ENCODE results near the gene ZNF835.
A peak's percentile ranks its signal among the peaks of the same experiment; 100 is the strongest.
"Not testable (repeated sequence)": the region's sequence is repeated elsewhere in the genome, so short reads cannot be mapped to it uniquely, and the experiment has no call there.

Gene ZNF835

DNA sequence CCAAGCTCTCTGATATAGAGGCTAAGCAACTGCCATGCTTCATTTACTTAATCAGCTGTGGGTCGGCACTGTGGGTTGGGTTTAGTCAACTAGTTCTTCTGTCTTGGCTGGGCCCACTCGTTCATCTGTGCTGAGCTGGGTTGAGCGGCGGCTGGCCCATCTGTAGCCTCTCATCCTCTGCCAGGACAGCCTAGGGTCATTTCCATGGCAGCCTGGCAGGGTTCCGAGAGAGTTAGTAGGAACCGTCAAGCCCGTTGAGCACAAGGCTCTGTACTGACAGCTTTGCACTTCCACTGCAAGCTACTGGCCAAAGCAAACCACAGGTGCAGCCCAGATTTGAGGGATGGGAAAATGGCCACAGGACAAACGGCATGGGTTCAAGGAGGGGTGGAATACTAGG is 6.6 kb upstream of the ZNF835 start:
- Mint-ChIP-seq H3K4me3 (no peak overlapping the region), H3K9me3 (peaks cover 8% of the 10 kb centered on the region), H3K4me1 (no peaks in the 10 kb centered on the region), H3K27ac (no peak overlapping the region), H3K27me3 (no peaks in the 10 kb centered on the region), H3K36me3 (peaks cover 5% of the 10 kb centered on the region)
- ATAC-seq (ENCODE audit: low read depth) (no peak), DNase-seq (ENCODE audit: low spot score in 2 of 2) (no peak)

DNA sequence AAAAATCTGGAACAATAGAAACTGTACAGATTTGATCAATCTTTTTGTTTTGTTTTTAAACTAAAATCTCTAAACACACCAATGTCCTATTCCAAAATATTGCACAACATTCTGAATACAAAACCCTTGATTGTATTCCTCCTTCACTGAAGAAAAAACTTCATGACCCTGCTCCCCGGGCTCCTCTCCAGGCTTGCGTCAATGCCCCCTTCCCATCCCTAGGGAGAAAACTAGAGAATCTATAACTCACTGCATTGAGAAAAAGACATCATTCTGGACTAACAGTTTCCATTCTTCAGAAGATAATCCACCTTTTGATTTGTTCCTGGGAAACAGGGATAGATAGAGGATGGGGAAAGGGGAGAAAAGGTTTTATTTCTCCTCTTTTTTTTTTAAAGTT is 1.1 kb upstream of the ZNF835 start:
- H3K9me3 Mint-ChIP-seq; DNase-seq (ENCODE audit: low spot score in 2 of 2); H3K4me3 Mint-ChIP-seq; H3K4me1 Mint-ChIP-seq; H3K36me3 Mint-ChIP-seq; H3K27ac Mint-ChIP-seq; H3K27me3 Mint-ChIP-seq; ATAC-seq (ENCODE audit: low read depth): not testable (repeated sequence)

DNA sequence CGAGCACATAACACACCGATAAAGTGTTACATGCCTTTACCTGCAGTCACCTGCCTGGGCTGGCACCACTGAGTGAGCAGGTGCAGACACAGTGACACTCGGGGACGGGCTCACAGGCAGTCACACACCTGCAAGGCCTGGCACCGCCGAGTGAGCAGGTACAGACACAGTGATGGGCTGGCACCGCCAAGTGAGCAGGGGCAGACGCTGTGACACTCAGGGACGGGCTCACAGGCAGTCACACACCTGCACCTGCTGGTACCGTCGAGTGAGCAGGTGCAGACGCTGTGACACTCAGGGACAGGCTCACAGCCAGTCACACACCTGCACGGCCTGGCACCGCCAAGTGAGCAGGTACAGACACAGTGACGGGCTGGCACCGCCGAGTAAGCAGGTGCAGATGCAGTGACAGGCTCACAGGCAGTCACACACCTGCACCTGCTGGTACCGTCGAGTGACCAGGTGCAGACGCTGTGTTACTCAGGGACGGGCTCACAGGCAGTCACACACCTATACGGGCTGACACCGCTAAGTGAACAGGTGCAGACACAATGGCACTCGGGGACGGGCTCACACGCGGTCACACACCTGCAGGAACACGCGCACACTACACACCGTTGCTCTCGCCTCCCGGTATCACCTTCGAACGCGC is 470 bp downstream of the ZNF835 start:
- Mint-ChIP-seq H3K4me1 (peaks cover 10% of the 10 kb centered on the region), H3K9me3 (peaks cover 4% of the 10 kb centered on the region), H3K27me3 (no peaks in the 10 kb centered on the region), H3K4me3 (peak overlapping the region; percentile 95), H3K36me3 (peaks cover 8% of the 10 kb centered on the region), H3K27ac (peak overlapping the region; percentile 72)
- DNase-seq (ENCODE audit: low spot score in 2 of 2) (no peak), ATAC-seq (ENCODE audit: low read depth) (peak; percentile 39)

DNA sequence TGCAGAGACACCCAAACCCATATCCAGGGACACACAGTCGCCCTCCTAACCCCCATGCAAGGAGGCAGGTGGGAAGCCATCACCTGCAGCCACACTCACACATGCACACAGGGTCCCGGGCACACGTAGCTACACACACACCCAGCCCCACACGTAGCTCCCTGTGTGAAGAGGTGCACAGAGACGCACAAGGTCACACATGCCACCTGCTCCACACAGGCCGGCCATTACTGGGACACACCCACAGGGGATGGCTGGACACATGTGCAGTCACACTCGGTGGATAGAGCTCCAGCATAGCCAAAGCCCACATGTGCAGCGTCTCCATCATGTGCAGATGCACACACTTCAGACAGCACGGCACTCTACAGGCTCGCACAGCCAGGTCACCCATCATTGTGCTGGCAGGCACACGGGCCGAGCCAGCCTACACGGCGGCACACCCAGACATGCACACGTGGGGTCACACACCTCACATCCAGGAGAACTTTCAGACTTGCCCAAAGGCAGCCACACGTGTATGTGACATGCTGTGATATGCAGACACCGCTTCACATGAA is 1.1 kb downstream of the ZNF835 start:
- ATAC-seq (ENCODE audit: low read depth) (no peak), DNase-seq (ENCODE audit: low spot score in 2 of 2) (no peak)
- no peaks in the 10 kb centered on the region for H3K27me3 Mint-ChIP-seq
- peaks cover 10% of the 10 kb centered on the region for H3K4me1 Mint-ChIP-seq
- H3K9me3 Mint-ChIP-seq = peaks cover 4% of the 10 kb centered on the region
- H3K36me3 Mint-ChIP-seq = peaks cover 8% of the 10 kb centered on the region
- peak overlapping the region; percentile 95 for H3K4me3 Mint-ChIP-seq
- H3K27ac Mint-ChIP-seq = no peak overlapping the region

DNA sequence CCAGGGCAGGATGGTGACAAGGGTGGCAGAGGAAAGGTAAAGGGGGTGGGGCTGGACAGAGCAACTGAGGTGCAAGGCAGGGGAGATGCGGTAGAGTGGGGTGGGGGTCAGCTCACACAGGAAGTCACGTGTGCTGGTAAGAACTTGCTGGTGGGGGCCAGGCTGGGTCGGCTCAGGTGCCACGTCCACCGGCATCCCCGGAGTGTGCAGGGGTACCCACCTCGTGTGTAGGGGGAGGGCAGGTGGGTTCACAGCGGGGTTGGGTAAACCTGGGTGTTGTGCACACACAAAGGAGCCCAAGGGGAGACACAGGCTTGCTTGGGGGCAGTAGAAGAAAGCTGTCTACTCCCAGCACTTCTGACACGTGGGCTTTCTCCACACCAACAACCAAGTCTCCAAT is 2.9 kb downstream of the ZNF835 start:
- Mint-ChIP-seq H3K4me3 (no peak overlapping the region), H3K36me3 (peaks cover 12% of the 10 kb centered on the region), H3K27ac (no peak overlapping the region), H3K27me3 (no peaks in the 10 kb centered on the region), H3K9me3 (peaks cover 4% of the 10 kb centered on the region), H3K4me1 (peaks cover 10% of the 10 kb centered on the region)
- ATAC-seq (ENCODE audit: low read depth) (no peak), DNase-seq (ENCODE audit: low spot score in 2 of 2) (no peak)

DNA sequence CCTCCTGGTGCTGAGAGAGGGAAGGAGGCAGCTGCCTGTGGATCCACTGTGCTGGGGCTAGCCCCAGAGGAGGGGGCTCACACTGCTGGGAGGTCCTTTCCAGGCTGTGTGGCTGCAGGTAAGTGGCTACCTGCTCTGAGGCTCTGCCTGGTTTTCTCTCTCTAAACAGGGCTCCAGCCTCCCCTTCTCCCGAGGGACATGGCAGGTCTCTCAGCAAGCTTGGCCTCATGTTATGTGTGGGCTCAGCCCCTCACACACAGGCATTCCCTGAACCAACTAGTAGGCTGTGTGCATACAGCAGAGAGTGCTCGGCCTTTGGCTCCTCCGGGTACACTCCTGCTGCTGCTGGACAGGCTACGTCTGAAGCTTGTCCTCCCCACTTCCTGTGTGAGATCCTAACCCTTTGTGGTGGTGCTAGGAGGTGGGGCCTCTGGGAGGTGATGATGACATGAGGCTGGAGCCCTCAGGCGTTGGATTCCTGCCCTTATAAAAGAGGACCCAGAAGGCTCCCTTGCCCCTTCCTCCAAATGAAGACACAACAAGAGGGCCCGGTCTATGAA is 4.2 kb downstream of the ZNF835 start:
- H3K9me3 Mint-ChIP-seq = peaks cover 2% of the 10 kb centered on the region

DNA sequence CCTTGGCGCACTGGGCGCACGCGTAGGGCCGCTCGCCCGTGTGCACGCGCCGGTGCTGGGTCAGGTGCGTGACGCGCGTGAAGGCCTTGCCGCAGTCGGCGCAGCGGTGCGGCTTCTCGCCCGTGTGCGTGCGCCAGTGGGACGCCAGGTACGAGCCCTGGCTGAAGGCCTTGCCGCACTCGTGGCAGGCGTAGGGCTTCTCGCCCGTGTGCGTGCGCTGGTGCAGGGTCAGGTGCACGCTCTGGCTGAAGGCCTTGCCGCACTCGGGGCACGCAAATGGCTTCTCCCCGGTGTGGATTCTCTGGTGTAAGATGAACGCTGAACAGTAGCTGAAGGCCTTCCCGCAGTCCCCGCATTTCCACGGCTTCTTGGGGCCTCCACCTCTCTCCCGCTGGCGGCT is 7.0 kb downstream of the ZNF835 start:
- no peaks in the 10 kb centered on the region for H3K27me3 Mint-ChIP-seq
- H3K4me1 Mint-ChIP-seq = no peaks in the 10 kb centered on the region
- ATAC-seq (ENCODE audit: low read depth) (no peak), DNase-seq (ENCODE audit: low spot score in 2 of 2) (no peak)
- H3K27ac Mint-ChIP-seq = no peak overlapping the region
- H3K36me3 Mint-ChIP-seq = peaks cover 19% of the 10 kb centered on the region
- H3K4me3 Mint-ChIP-seq = no peak overlapping the region
- peaks cover 1% of the 10 kb centered on the region for H3K9me3 Mint-ChIP-seq

More for the DNA sequence above, 4.2 kb downstream of the ZNF835 start:
- peaks cover 10% of the 10 kb centered on the region for H3K4me1 Mint-ChIP-seq
- H3K36me3 Mint-ChIP-seq = peaks cover 17% of the 10 kb centered on the region
- no peak overlapping the region for H3K27ac Mint-ChIP-seq
- ATAC-seq (ENCODE audit: low read depth) (no peak), DNase-seq (ENCODE audit: low spot score in 2 of 2) (no peak)
- no peaks in the 10 kb centered on the region for H3K27me3 Mint-ChIP-seq
- no peak overlapping the region for H3K4me3 Mint-ChIP-seq

DNA sequence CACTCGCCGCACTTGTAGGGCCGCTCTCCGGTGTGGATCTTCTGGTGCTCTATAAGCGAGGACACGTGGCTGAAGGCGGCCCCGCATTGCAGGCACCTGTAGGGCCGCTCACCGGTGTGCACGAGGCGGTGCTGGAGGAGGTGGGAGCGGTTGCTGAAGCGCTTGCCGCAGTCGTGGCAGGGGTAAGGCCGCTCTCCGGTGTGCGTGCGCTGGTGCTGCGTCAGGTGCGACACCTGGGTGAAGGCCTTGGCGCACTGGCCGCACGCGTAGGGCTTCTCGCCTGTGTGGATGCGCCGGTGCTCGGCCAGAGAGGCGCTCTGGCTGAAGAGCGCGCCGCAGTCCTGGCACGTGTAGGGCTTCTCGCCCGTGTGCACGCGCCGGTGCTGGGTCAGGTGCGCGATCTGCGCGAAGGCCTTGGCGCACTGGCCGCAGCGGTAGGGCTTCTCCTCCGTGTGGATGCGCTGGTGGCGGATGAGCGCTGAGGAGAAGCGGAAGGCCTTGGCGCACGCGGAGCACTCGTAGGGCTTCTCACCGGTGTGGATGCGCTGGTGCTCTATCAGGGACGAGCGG is 7.5 kb downstream of the ZNF835 start:
- no peak overlapping the region for H3K27ac Mint-ChIP-seq
- H3K36me3 Mint-ChIP-seq = peaks cover 19% of the 10 kb centered on the region
- no peaks in the 10 kb centered on the region for H3K27me3 Mint-ChIP-seq
- DNase-seq (ENCODE audit: low spot score in 2 of 2) = no peak
- H3K9me3 Mint-ChIP-seq = peaks cover 4% of the 10 kb centered on the region
- ATAC-seq (ENCODE audit: low read depth) = no peak
- no peak overlapping the region for H3K4me3 Mint-ChIP-seq
- no peaks in the 10 kb centered on the region for H3K4me1 Mint-ChIP-seq

DNA sequence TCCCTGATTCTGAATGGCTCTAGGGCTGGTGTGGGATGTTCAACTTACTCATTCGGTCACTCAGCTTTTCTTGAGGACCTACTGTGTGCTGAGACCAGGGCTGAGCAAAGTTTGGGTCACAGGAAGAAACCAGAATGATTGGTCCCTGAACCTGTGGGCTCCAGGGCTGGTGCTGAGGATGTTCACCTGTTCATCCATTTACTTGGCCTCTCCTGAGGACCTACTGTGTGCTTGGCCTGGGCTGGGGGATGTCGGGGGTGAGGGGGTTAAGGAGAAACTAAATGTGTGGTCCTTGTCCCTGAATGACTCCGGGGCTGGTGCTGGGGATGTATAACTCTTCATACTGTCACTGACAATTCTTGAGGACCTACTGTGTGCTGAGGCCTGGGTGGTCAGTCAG is 10.3 kb downstream of the ZNF835 start:
- H3K27ac Mint-ChIP-seq = no peak overlapping the region
- peaks cover 3% of the 10 kb centered on the region for H3K9me3 Mint-ChIP-seq
- peaks cover 14% of the 10 kb centered on the region for H3K36me3 Mint-ChIP-seq
- no peaks in the 10 kb centered on the region for H3K4me1 Mint-ChIP-seq
- no peaks in the 10 kb centered on the region for H3K27me3 Mint-ChIP-seq
- ATAC-seq (ENCODE audit: low read depth) (no peak), DNase-seq (ENCODE audit: low spot score in 2 of 2) (no peak)
- H3K4me3 Mint-ChIP-seq = no peak overlapping the region

DNA sequence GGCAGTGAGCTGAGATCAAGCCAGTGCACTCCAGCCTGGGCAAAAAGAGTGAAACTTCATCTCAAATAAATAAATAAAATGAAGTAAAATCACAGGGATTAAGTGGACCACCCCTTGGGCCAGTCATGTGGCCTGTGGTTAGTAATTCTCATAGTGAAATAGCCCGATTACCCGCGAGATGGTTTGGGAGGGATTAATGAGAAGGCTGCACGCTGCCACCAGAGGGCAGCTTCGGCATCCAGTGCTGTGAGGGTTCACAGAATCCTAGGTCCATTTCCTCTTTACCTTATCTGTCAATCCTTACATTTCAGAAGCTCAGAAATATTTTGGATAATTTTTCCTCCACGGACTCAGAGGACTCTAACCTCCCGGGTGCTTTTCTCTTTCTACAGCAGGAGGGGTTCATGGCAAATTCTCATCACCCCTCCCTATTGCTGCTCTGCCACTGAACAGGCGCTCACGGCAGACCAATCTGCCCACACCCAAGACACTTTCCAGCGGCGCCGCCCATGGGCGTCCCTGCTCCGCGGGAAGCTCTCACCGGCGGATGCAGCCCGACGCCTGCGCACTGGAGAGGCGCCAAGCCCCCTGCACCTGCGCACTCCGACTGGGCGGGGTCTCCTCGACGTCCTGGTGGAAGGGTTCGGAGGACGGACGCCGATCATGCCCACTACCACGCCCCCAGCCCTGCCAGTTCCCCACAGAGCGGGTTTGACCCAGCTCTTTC is 11.0 kb downstream of the ZNF835 start:
- Mint-ChIP-seq H3K27me3 (no peaks in the 10 kb centered on the region), H3K36me3 (peaks cover 14% of the 10 kb centered on the region), H3K9me3 (peaks cover 4% of the 10 kb centered on the region), H3K27ac (no peak overlapping the region), H3K4me1 (no peaks in the 10 kb centered on the region), H3K4me3 (no peak overlapping the region)
- no peak for ATAC-seq (ENCODE audit: low read depth)
- DNase-seq (ENCODE audit: low spot score in 2 of 2) = no peak

DNA sequence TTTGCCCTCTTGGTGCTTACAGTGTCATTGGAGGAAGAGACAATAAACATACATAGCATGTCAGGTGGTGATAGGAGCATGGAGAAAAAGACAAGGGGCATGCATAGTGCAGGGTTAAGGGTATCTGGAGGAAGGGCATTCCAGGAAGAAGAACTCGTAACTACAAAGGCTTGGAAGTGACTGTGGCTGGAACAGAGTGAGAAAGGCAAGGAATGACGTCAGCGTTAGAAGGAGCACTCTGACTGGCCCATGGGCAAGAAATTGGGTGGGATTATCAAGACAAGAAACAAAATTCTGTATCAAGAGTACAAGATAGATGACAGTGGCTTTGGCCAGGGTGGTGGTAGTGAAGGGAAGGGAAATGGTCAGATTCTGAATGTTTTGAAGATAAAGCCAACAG is 17.4 kb downstream of the ZNF835 start:
- Mint-ChIP-seq H3K4me1 (no peaks in the 10 kb centered on the region), H3K27me3 (peaks cover 1% of the 10 kb centered on the region), H3K9me3 (peaks cover 13% of the 10 kb centered on the region), H3K36me3 (peaks cover 6% of the 10 kb centered on the region), H3K4me3 (no peak overlapping the region), H3K27ac (no peak overlapping the region)
- DNase-seq (ENCODE audit: low spot score in 2 of 2) (no peak), ATAC-seq (ENCODE audit: low read depth) (no peak)

DNA sequence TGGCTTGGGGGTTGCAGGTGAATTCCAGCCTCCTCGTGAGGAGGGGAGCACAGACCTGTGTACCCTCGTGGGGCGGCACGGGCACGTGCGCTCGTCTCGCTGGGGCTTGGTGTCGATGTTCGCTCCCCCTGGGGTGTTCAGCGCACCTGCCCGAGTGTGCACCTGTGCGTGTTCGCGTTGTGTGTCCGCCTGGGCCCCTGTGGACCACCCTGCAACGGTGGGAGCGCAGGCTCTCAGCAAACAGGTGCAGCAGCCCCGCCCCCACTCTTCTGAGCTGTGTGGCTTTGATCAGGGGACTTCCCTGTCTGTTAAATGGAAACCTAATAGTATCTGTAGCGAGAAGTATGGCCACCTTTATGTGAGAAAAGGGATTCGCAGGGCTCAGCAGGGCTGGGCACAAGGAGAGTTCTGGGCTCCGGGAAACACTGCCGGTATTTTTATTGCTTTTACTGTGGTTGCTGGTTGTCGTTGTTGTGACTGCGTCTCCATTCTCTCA is 28.0 kb downstream of the ZNF835 start:
- H3K9me3 Mint-ChIP-seq = peaks cover 28% of the 10 kb centered on the region

DNA sequence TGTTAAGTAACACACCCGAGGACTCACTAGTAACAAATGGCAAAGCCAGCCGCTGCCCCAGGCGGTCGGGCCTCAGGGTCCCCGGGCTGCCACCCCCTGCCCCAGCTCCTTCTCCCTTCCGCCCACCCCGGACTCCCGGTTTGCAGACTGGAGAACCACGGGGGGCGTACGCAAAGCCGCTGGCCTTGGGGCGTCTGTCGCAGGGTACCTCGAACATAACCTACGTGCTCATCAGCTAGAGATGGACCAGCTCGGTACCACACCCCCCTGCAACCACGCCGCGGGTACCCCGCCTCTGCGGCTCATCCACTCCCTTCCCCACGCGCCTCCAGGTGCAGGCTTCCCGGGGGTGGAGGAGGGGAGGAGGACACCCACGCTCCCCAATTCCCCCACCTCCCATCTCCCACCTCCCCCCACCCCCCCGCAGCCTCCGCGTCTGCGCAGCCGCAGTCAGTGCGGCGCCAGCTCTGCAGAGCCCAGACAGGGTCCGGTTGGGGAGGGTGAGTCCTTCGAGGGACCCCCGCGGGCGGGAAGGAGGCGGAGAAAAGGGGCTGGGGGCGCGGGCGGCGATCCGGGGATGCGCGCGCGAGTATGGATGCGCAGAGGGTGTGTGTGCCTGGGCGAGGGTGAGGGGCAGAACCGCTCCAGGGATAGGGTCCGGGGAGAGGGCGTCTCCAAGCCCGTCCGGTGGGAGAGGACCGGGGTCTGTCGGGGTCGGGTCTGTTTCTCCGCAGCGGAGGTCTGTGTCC is 28.7 kb downstream of the ZNF835 start, which contains the start of gene SMIM17:
Gene SMIM17, plus strand, starts transcription at position 449 of the 749 bp plus-strand sequence. CDS start 2,509 bp downstream, outside the sequence.
- no peaks in the 10 kb centered on the region for H3K4me1 Mint-ChIP-seq
- peaks cover 26% of the 10 kb centered on the region for H3K9me3 Mint-ChIP-seq
- ATAC-seq (ENCODE audit: low read depth) (no peak), DNase-seq (ENCODE audit: low spot score in 2 of 2) (no peak)
- no peak within 1 kb of the TSS for H3K27ac Mint-ChIP-seq
- H3K27me3 Mint-ChIP-seq = peaks cover 12% of the 10 kb centered on the region
- H3K4me3 Mint-ChIP-seq = no peak within 1 kb of the TSS
- H3K36me3 Mint-ChIP-seq = peaks cover 10% of the 10 kb centered on the region

More for the DNA sequence above, 28.0 kb downstream of the ZNF835 start:
- Mint-ChIP-seq H3K27ac (no peak overlapping the region), H3K27me3 (peaks cover 17% of the 10 kb centered on the region), H3K36me3 (peaks cover 14% of the 10 kb centered on the region), H3K4me3 (no peak overlapping the region), H3K4me1 (no peaks in the 10 kb centered on the region)
- ATAC-seq (ENCODE audit: low read depth) (no peak), DNase-seq (ENCODE audit: low spot score in 2 of 2) (no peak)

Data from memory B cell (primary cell).